HEK293 (cell line): Measurements from ENCODE around the gene ITGB1.

Experiments
- CTCF ChIP-seq: fragments of 450-650 bp; formaldehyde crosslinking; IDR thresholded peaks from 2 replicates; pipeline ENCODE4 v1.5.1; 2016; ENCODE audit warnings: missing biosample characterization, missing genetic modification characterization
- GLI4 ChIP-seq: fragments of 450-650 bp; formaldehyde crosslinking; IDR thresholded peaks from 2 replicates; pipeline ENCODE4 v1.5.1; 2016; ENCODE audit warnings: missing biosample characterization, missing genetic modification characterization
- KLF16 ChIP-seq: fragments of 450-650 bp; formaldehyde crosslinking; IDR thresholded peaks from 2 replicates; pipeline ENCODE4 v1.5.1; 2017; ENCODE audit warnings: missing biosample characterization, missing genetic modification characterization
- ZBTB10 ChIP-seq: fragments of 450-650 bp; formaldehyde crosslinking; IDR thresholded peaks from 2 replicates; pipeline ENCODE4 v1.5.1; 2016; ENCODE audit warnings: missing biosample characterization, missing genetic modification characterization
- ZNF121 ChIP-seq: fragments of 450-650 bp; formaldehyde crosslinking; IDR thresholded peaks from 2 replicates; pipeline ENCODE4 v1.5.1; 2016; ENCODE audit warnings: missing biosample characterization, missing genetic modification characterization

GRCh38 chr10:32927750-32928149 lies 30.3 kb downstream of the ITGB1 start:
- TF ChIP-seq ZBTB10 (tag by site-specific recombination) (no peak), ZNF121 (tag by site-specific recombination) (no peak), CTCF (tag by site-specific recombination) (no peak), KLF16 (tag by site-specific recombination) (no peak), GLI4 (tag by site-specific recombination) (no peak)
